ENCODE measurements around the gene FBXL7.

Gene FBXL7

GRCh38 chr5:15722305-15722704, 222.3 kb downstream of the FBXL7 start:
- in situ Hi-C loops (cut with HindIII; ENCODE audit: low pct_ligation_motif_present, low sequenced_read_pairs) = no loop called here
- no peak for DNase-seq

GRCh38 chr5:15727375-15727774, 227.4 kb downstream of the FBXL7 start:
- Histone ChIP-seq H3K27me3 (replicated peaks) (no peaks in the 10 kb centered on the region), H3K36me3 (replicated peaks) (no peaks in the 10 kb centered on the region), H3K27ac (no peak overlapping the region), H3K4me3 (ENCODE audit: low read depth, low read length) (no peak overlapping the region)
- TF ChIP-seq CTCF (IDR thresholded peaks at IDR 0.05; ENCODE audit: low read depth, low read length, missing control alignments) = no peak
- in situ Hi-C loops (cut with HindIII; ENCODE audit: low pct_ligation_motif_present, low sequenced_read_pairs) = no loop called here
- no peak for DNase-seq

More at GRCh38 chr5:15722305-15722704, 222.3 kb downstream of the FBXL7 start:
- no peaks in the 10 kb centered on the region for H3K36me3 ChIP-seq (replicated peaks)
- no peak for TF ChIP-seq CTCF (IDR thresholded peaks at IDR 0.05; ENCODE audit: low read depth, low read length, missing control alignments)
- H3K27ac ChIP-seq = no peak overlapping the region
- H3K27me3 ChIP-seq (replicated peaks) = no peaks in the 10 kb centered on the region
- H3K4me3 ChIP-seq (ENCODE audit: low read depth, low read length) = no peak overlapping the region

- Histone ChIP-seq H3K27ac (no peak overlapping the region), H3K36me3 (replicated peaks) (no peaks in the 10 kb centered on the region), H3K27me3 (replicated peaks) (no peaks in the 10 kb centered on the region), H3K4me3 (ENCODE audit: low read depth, low read length) (no peak overlapping the region)
- in situ Hi-C loops (cut with HindIII; ENCODE audit: low pct_ligation_motif_present, low sequenced_read_pairs) = no loop called here
- no peak for DNase-seq
- no peak for TF ChIP-seq CTCF (IDR thresholded peaks at IDR 0.05; ENCODE audit: low read depth, low read length, missing control alignments)
Measured at GRCh38 chr5:15728811-15729210, 228.8 kb downstream of the FBXL7 start.

GRCh38 chr5:15731699-15732098, 231.7 kb downstream of the FBXL7 start:
- in situ Hi-C loops (cut with HindIII; ENCODE audit: low pct_ligation_motif_present, low sequenced_read_pairs) = no loop called here
- no peaks in the 10 kb centered on the region for H3K36me3 ChIP-seq (replicated peaks)
- H3K4me3 ChIP-seq (ENCODE audit: low read depth, low read length) = no peak overlapping the region
- DNase-seq = no peak
- H3K27me3 ChIP-seq (replicated peaks) = no peaks in the 10 kb centered on the region
- no peak for TF ChIP-seq CTCF (IDR thresholded peaks at IDR 0.05; ENCODE audit: low read depth, low read length, missing control alignments)
- no peak overlapping the region for H3K27ac ChIP-seq

GRCh38 chr5:15734058-15734457, 234.1 kb downstream of the FBXL7 start:
- in situ Hi-C loops (cut with HindIII; ENCODE audit: low pct_ligation_motif_present, low sequenced_read_pairs) = no loop called here
- no peaks in the 10 kb centered on the region for H3K36me3 ChIP-seq (replicated peaks)

More at GRCh38 chr5:15734058-15734457, 234.1 kb downstream of the FBXL7 start:
- no peak overlapping the region for H3K27ac ChIP-seq
- DNase-seq = no peak
- no peak for TF ChIP-seq CTCF (IDR thresholded peaks at IDR 0.05; ENCODE audit: low read depth, low read length, missing control alignments)
- no peaks in the 10 kb centered on the region for H3K27me3 ChIP-seq (replicated peaks)
- H3K4me3 ChIP-seq (ENCODE audit: low read depth, low read length) = no peak overlapping the region

All from brain microvascular endothelial cell (primary cell).